ENCODE results near the gene SPRED2. TPM values are rescaled to one million over a fixed set of nuclear protein-coding genes. Genes with fewer than 3 reads are reported as not detected.

SPRED2 gene
- total RNA-seq, 1 donor, result 5.4 TPM

DNA sequence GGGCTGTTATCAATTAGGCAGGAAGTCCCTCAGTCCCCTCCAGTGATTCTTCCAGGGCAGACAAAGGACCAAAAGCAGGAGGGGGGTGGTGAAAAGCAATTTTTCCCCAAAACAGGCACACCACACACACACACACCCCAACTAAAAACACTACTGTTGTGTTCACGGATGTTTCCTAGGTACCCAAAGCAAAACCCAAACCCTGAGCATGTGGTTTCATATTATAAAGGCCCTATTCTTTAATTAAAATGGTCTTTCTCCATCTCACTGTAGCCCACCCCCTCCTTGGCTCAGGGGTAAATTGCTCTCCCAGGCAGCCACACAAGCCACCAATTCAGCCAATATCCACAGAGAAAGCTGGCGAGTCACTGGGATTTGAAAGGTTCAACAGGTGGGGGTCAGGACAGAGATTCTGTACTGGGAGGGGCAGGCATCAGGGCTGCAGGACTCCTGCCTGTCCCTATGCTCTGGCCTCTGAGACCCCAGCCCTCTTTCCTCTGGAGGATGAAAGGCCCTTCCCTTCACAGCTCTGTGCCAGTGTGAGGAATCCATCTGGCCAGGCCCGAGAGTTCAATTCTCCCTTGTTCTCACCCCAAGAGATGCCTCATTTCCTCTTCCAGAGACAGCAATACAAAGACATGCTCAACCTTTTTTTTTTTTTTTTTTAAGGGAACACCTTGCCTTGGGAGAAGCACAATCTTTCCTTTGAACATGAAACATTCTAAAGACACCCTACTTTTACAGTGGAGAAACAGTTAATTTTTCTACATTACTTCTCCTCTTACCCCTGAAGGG is 43.6 kb downstream of the SPRED2 start:
- DNase-seq (ENCODE audit: low read depth in 2 of 3, low spot score in 2 of 3), result no peak

DNA sequence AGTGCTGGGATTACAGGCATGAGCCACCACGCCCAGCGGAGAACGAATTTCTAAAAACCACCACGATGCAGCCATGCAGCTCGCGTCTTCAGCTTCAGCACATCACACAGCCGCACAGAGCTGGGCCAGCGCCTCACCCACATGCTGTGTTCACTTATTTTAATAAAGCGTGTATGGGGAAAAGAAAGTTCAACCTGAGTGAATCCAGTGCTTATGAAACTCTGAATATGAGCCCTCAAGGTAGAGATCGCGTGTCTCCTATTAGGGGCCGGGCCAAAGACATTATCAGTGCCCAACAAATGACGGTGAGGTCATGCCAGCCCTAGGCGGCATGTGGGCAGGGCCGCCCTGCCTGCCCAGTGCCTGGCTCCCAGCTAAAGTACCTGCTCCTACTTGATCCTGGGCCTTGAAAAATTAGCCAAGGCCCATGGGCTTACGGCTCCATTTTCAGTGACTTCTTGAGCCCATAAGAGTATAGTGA is 44.3 kb downstream of the SPRED2 start:
- no peak for DNase-seq (ENCODE audit: low read depth in 2 of 3, low spot score in 2 of 3)

DNA sequence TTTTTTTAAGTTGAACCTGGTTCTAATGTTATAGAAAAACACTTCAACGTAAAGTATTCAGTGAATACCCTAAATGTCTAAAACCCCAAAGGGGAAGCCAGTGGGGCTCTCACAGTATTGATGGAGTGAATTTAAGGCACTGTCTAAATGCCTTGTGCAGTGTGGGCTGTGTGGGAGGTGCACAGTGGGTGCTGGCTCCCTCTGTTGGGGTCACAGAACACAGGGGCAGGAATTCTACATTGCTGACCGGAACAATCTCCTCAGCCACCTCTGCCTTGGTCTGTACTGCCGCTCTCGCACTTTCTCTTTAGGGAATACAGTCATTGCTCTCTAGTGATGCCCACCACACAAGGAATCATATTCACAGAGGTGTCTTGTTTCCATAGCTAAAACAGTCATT is 45.4 kb downstream of the SPRED2 start:
- DNase-seq (ENCODE audit: low read depth in 2 of 3, low spot score in 2 of 3), result no peak

DNA sequence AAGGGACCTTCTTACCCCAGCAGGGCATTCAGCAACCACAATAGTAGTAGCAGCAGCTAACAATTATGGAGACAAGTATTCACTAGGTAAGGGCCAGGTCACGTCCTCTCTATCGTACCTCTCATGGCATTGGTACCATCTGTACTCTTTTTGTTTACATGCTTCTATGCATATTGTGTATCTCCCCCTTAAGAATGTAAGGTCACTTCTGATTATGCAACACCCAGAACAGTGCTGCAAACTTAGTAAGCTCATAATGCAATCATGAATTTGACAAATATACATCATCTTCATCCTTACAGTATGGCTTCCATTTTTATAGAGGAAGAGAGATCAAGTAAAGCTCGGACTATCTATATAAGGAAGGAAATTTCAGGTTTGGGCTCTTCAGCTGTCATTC is 46.1 kb downstream of the SPRED2 start:
- no peak for DNase-seq (ENCODE audit: low read depth in 2 of 3, low spot score in 2 of 3)

DNA sequence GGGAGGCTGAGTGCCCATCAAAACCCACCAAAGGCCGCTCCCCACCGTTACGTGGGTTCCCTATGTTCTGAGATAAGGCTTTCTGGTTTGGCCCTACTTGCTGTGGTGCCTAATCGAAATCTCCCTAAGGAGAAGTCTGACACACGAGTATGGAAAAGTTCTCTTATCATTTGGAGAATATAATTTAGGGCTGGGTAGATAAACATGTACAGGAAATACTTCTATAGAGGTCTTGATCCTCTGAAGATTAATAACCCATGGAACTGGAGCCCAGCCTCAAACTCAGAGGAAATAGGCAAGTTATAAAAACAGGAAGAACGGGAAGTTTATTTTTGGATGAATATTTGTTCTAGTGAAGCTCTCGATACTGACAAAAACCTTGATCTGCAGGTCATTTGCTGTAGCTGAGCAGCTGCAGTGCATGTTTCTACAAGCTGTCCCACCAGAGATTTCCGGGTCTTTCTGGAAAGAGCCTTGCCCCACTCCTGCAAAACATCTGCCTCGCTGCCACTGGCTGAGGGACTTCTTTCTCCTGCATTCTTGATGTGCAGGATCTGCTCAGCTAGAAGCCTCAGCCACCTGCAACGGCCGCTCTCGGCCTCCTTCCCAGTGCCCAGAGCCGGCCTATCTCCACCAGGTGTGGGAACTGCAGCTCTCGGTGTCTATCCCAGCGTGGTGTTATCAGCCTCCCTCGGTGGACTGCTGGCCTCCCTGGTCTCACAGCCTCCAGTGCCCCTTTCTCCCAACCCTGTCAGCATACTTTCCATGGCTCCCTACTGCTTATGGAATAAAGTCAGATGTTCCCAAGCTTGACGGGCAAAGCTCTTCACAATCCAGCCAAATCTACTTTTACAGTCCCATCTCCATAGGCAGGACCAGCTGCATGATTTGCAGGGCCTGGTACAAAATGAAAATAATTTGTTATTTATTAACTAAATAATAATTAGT is 48.6 kb downstream of the SPRED2 start:
- DNase-seq (ENCODE audit: low read depth in 2 of 3, low spot score in 2 of 3), result no peak

DNA sequence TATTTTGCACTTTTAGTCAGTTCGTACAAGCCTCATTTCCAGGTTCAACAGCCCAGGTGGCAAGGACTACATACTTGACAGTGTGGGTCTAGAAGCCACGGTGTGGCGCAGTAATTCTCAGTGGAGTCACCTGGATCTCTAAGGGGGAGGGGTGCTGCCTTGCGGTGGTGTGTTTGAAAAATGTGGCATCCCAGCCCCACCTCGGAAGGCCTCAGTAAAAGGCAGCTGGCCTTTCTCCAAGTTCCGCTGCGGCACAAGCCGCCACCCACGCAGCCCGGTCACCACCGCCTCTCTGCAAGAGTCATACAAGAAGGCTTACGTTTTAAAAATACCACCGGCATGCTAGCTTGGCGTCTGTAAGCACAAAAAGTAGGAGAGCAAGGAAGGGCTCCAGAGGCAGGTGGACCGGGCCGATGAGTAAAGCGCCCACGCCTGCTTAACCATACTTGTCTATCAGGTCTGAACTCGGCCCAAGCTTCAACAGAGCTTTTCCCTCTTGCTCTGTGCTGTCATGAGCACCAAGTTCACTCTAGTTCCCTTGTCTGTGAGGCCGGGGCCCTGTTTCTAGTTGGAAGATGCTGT is 49.5 kb downstream of the SPRED2 start:
- DNase-seq (ENCODE audit: low read depth in 2 of 3, low spot score in 2 of 3), result peak; percentile 21 to 82 (median 78)

DNA sequence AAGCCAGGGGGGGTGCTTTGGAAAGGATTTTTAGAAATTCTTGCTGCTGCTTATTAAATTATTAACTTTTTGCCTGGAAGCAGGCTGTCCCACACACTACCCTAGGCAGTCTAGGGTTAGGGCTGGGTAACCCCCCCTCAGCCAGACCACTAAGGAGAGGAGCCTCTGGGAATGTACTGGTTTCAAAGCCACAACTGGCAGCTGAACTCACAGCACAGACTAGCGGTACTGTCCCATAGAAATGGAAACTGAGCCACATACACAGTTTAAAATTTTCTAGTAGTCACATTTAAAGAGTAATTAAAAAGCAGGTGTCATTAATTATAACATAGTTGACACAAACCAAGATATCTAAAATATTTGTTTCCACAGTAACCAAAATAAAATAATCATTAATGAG is 50.1 kb downstream of the SPRED2 start:
- DNase-seq (ENCODE audit: low read depth in 2 of 3, low spot score in 2 of 3), result no peak

DNA sequence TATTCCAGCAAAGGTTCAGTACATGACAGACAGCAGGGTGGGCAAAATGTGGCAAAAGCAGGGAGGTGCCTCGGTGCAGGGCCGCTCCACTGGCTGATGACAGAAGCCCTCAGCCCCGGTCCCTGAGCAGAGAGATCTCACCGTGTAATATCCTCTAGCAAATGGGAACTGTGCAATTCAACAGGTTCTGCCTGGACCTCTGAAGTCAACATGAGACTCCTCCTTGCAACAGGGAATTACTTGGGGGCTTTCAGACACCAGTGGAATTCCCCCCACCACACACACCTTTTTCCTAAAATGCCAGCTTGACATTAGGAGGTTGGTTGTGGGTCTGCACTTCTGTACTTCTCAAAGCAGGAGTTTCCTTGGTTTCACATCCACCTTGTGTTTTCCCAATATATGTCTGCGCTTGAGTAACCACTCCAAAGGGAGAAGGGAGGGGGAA is 50.8 kb downstream of the SPRED2 start:
- no peak for DNase-seq (ENCODE audit: low read depth in 2 of 3, low spot score in 2 of 3)

DNA sequence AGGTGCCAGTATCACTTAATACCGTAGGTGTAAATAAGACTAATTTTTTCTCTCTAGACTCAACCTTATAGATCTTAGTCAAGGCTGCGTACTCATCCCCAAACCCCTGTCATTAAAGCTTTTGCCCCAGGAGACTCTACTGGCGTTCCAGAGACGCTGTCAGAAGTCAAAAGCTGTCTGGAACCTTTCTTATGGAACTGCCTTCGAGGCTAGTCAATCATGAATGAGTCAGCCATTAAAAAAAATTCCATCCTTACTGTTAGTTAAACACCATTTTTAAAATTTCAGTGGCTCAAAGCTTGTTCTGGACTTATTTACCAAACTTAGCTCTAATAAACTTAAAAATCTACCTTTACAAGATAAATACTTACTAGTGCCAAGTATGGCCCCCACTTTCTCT is 52.1 kb downstream of the SPRED2 start:
- no peak for DNase-seq (ENCODE audit: low read depth in 2 of 3, low spot score in 2 of 3)

DNA sequence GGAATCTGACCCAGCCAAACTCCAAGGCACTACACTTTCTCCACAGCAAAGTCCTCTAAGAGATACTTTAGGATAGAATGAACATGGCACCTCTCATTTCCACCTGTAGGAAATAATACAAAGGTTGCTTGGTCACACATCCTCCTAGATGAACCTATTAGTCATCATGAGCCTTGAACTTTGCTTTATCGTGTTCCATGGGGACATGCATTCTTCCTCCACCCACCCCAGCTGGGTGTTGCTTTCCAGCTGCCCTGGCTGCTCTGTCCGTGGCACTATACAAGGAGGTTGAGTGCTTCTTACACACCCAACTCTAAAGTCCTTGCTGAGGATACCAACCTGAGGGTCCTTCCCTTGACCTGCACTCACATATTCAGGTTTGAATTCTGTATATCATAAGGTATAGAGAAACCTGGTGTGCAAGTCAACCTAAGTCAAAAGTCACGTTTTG is 52.7 kb downstream of the SPRED2 start:
- no peak for DNase-seq (ENCODE audit: low read depth in 2 of 3, low spot score in 2 of 3)

DNA sequence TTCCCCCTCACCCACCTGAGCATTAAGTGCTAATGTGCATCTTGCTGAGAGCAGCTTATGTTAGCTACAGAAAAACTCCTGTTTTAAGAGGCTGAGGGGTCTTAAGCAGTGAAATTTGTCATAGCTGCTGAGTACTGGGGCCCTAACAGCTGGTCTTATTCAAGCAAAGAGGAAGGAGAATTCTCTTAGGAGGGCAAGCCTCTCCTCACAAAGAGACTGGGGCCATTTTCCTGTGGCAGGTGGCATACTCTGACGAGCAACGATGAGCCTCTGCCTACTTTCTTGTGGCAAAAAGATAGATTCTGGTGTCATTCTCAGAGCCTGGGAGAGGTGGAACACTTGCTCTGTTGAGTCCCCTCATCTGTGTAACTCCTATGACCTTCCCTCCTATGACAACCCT is 53.2 kb downstream of the SPRED2 start:
- no peak for DNase-seq (ENCODE audit: low read depth in 2 of 3, low spot score in 2 of 3)

DNA sequence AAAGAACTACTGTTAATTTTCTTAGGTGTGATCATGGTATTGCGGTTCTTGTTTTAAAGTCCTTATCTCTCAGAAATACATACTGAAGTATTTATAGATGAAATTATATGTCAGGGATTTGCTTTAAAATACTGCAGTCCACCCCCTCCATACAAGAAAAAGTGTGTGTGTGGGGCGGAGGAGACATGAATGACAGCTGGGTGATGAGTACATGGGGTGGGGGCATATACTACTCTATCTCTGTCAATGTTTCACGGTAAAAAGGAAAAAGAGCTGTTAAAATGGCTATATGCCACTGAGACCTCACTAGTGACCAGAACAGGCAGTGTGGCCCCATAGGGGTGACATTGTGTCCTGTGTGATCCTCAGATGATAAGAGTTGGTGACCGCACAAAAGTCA is 54.1 kb downstream of the SPRED2 start:
- DNase-seq (ENCODE audit: low read depth in 2 of 3, low spot score in 2 of 3), result no peak

DNA sequence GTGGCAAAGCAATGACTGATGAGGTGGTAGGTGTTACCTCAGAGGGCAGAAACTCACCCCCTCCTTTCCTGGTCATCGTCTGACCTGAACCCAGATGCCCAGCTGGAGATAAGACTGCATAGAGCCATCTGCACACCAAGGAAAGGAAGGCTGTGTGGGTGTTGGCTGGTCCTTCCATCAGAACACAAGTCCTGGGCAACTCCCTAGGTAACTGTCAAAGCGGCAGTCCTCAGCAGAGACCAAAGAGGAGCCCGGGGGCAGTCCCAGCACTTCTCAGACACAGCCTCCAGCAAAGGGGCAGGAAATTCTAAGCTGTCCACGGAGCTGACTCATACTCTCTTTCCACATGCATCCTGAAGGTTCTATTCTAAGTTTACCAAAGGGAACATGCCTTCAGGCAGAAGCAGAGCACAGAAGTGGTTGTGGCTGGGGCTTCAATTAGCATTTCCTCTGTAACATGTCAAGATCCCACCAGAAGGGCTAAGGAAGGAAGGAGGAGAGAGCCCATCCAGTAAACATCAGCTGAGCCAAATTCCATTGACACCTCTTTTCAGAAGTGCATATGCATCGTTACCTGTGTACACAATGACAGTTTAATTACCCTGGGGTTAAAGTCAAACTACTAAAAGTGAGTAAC is 54.7 kb downstream of the SPRED2 start:
- DNase-seq (ENCODE audit: low read depth in 2 of 3, low spot score in 2 of 3), result peak in 2 of 3 donors; percentile 71 to 72

DNA sequence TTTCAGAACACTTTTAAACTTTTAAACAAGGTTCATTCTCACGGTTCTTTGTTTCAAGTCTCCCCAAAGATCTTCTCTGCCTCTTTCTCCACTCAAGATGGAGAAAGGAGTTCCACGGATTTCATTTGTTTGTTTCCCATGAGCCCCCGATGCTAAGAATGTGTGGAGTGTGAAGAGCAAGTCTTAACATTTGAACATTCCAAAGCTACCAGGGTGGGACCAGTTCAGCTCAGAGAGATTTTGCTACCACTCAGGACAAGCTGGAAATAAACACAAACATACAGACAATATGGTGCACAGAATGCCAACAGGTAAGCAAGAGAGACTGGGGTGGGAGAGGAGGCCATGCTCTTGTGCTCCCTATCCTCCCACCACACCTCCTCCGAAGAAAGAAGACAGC is 56.7 kb downstream of the SPRED2 start:
- DNase-seq (ENCODE audit: low read depth in 2 of 3, low spot score in 2 of 3), result no peak

DNA sequence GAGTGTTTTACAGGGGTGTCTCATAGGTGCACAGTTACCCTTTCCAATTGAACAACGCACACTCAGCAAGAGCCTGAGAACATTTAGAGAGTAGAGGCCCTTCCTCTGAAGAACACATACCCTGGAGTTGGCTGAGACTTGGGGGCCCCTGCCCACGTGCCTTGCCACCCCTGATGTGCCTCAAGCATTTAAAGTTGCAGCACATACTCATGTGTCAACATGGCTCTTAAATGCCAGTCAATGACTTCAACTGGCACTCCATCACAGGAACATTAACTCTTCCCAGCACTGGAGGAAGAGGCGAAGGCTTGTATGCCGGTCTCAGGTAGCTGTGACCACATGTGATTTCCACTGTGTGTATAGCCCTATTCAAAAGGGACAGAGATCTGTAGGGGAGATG is 57.4 kb downstream of the SPRED2 start:
- DNase-seq (ENCODE audit: low read depth in 2 of 3, low spot score in 2 of 3), result no peak

DNA sequence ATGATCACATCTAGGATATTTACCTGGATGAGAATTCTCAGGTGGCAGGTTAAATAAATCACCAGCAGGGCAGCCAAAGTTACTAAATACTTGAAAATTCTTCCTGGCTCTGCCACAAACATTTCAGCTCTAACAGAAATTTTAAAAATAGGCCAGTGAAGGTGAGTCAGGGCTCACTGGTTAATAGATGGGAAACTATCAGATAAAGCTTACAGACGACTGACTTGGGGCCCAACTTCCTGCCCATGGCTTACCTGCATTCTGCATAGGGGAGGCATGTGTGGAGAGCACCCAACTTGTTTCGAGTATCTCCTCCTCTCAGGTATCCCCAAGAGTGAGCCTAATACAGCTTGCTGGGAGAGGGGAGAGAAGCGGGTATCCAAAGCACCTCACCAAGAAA is 57.8 kb downstream of the SPRED2 start:
- DNase-seq (ENCODE audit: low read depth in 2 of 3, low spot score in 2 of 3), result no peak

DNA sequence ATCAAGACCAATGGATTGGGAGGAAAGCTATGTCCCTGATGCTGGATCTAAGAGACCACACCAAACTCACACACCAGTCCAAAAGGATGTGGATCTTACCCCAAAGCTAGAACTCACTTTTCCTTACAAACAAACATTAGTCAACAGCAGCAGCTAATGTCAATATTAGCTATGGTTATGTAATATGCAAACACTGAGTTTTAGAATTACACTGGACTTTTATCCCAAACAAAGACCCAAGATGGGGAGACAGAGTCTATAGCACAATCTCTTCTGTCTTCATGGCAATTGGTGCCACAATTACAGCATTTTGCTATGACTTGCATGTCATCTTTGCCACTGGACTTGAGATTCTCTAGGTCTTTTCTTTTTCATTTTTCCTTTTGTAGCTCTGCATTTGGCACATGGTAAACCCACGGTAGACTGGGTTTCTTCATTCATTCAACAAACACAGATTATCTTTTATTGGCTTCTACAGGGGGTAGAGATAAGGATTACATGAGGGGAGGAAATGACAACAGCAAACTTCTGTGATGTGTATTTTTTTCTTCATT is 59.0 kb downstream of the SPRED2 start:
- no peak for DNase-seq (ENCODE audit: low read depth in 2 of 3, low spot score in 2 of 3)

DNA sequence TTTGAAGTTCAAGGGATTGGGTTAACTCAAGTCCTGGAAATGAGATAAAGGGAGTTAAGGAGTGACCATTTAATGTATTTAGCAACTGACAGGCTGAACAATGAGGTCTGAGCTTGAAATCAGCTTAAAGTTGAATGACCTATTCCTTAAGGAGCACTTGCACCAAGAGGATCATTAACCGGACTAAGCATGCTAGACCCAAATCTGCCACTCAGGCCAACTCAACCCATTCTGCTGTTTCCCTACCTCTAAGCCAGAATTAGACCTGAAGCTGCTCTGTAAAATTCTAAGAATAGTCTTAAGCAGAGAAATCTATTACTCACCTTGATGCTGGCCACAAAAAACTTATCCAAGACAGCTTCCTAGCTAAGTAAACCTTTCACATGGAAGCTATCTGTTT is 59.8 kb downstream of the SPRED2 start:
- no peak for DNase-seq (ENCODE audit: low read depth in 2 of 3, low spot score in 2 of 3)

DNA sequence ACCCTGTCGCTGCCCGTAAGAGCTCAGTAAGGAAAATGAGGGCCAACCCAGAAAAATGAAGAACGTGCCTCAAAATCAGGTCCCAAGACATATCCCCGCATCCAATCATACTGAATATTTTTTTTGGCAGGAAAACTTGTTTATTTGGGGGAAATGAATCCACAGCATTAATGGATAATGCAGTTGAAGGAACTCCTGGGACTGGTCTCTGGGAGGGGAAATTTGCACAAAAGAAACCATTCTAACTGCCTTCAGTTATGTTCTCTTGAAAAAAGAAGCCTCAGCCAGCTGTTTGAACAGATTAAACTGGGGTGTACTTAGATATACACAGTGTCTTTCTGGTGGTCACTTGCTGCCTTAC is 61.3 kb downstream of the SPRED2 start:
- no peak for DNase-seq (ENCODE audit: low read depth in 2 of 3, low spot score in 2 of 3)

DNA sequence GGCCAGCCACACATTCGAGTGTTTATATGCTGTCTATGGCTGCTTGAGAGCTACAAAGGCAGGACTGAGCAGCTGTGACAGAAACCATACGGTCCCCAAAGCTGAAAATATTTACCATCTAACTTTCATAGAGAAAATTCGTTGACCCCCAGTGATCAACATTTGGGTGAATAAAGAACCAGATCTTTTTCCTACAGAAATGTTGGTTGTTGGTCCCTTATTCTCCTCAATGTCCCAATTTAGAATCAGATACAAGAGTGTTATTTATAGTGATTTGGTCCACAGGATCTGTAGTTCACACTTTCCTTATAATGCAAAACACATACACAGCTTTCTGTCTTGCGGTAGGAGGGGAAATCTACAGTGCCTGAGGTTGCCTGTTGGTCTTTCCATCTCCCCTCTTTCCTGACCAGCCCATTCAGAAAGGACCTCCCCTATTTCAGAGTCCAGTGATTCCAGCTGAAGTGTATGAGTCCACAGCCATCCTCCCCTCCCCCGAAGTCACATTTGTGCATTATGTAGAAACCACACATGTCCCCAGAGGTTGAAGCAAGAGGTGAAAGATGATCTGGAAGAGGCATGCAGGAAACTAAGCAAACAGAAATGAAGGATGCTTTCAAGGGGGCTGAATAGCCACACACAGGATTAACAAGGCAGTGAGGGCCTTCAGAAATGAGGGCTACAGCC is 61.9 kb downstream of the SPRED2 start:
- no peak for DNase-seq (ENCODE audit: low read depth in 2 of 3, low spot score in 2 of 3)
